ENCODE data around the gene ATP6V1C2. TPM values are rescaled to one million over a fixed set of nuclear protein-coding genes. Genes with fewer than 3 reads are reported as not detected.

The ATP6V1C2 gene
- 0.16 TPM for total RNA-seq

GRCh38 chr2:10721396-10722251, at the start of gene ATP6V1C2:
ATP6V1C2 (plus strand) TSS chr2:10721630; CDS start chr2:10722850, 1,220 bp downstream.
- no peak for DNase-seq

- no peak for DNase-seq
Measured at GRCh38 chr2:10675131-10675530, 46.3 kb upstream of the ATP6V1C2 start.

GRCh38 chr2:10678225-10678624, 43.2 kb upstream of the ATP6V1C2 start:
- DNase-seq, result no peak

DNA sequence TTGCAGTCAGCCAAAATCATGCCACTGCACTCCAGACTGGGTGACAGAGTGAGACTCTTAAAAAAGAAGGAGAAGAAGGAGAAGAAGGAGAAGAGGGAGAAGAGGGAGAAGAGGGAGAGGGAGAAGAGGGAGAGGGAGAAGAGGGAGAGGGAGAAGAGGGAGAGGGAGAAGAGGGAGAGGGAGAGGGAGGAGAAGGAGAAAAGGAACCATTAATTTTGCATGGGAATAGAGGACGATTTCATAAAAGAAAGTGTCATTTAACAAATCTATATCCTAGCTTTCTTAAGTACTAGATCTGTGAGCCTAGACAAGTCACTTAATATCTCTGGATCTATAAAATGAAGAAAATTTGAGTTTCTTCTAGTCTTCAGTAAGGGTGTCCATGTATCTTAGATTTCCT, 41.2 kb upstream of the ATP6V1C2 start:
- DNase-seq, result no peak

- no peak for DNase-seq
Measured at GRCh38 chr2:10680957-10681356, 40.5 kb upstream of the ATP6V1C2 start.

GRCh38 chr2:10686176-10686730, 35.2 kb upstream of the ATP6V1C2 start:
- DNase-seq, result no peak

- no peak for DNase-seq
Measured at GRCh38 chr2:10688921-10689807, 32.3 kb upstream of the ATP6V1C2 start.

- DNase-seq, result no peak
Measured at GRCh38 chr2:10691521-10691920, 29.9 kb upstream of the ATP6V1C2 start.

DNA sequence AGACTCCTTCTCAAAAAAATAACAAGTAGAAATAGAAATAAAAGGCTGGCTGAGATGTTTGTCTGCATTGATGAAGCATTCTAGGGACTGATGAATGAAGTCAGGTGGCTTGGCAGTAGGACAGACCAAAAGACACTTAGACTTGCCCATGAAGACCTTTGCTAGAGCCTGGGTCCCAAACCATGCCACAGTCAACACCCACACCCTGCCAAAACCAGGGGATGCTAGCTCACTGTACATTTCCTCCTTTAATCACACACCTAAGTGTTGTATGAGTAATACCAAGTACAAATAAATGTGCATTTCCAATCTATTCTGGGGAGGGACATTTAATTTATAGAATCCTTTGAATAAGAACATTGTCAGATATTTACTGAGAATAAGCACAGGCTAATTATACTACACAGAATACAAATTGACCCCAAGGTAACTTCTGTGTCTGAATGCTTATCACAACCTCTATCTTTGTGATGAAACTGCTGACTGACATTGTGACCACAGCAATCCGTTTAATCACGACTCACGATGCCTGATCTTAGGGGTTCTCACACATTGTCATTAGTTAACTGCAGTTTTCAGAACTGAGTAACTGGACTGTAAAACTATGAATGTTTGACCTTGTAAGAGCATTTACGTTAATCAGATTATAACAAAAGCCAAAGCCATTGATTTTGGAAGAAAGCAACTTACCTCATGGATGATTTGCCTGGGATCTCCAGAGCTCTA, 21.2 kb upstream of the ATP6V1C2 start:
- DNase-seq, result no peak

DNA sequence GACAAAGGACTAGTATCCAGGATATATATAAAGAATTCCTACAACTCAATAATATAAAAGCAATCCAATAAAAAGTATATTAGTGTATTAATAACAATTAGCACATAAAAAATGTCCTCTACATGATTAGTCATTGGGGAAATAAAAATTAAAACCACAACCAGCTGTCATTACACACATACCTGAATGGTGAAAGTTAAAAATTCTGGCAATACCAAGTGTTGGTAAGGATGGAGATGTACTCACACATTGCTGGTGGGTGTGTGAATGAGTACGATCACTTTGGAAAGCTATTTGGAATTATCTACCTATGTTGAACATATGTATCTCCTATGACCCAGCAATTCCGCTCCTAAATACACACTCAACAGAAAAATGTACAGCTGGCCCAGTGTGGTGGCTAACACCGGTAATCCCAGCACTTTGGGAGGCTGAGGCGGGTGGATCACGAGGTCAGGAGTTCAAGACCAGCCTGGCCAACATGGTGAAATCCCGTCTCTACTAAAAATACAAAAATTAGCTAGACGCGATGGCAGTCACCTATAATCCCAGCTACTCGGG, 17.3 kb upstream of the ATP6V1C2 start:
- no peak for DNase-seq

- DNase-seq, result no peak
Measured at GRCh38 chr2:10706033-10706432, 15.4 kb upstream of the ATP6V1C2 start.

DNA sequence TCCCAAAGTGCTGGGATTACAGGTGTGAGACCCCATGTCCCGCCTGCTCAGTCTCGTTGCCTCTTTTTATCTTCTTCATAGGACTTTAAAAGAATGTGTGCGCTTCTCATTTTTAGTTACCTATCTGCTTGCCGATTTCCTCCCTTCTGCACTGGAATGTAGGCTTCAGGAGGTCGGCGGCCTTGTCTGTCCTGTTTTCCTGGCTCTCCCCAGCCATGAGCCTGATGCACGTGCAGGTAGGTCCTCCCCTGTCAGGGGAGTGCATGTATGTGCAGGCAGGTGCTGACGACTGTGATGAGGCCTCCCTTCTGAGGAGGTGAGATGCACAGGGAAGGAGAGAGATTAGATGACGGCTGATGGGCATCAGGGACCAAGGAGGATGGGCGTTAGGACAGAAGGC, 13.6 kb upstream of the ATP6V1C2 start:
- DNase-seq, result no peak

DNA sequence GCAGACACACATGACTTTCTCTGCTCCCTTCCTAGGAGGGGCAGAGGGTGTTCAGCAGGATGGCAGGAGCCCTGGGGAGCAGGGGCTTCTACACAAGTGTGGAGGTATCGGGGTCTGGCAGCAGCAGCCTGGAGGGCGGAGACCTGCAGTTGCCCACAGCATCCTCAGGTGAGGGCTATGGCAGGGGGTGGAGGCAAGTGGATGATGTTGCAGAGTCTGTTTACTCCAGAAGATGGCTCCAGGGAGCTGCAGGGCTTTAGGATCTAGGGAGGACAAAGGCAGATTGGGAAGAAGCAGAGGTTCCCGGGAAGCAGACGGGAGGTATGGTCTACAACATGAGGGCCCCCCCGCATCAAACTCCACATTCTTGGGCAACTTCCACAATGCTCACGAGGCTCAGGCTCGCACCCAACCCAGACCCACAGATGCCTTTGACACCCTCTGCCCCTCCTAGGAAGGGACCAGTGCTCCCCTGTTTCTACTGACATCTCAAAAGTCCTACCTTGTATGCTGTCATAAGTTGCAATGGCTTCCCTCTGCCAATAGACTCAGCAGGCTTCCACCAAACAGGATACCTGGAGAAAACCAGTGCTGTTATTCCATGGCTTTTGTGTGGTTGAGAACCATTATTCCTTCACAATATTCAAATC, 12.0 kb upstream of the ATP6V1C2 start:
- no peak for DNase-seq

- no peak for DNase-seq
Measured at GRCh38 chr2:10712185-10712809, 9.1 kb upstream of the ATP6V1C2 start.

DNA sequence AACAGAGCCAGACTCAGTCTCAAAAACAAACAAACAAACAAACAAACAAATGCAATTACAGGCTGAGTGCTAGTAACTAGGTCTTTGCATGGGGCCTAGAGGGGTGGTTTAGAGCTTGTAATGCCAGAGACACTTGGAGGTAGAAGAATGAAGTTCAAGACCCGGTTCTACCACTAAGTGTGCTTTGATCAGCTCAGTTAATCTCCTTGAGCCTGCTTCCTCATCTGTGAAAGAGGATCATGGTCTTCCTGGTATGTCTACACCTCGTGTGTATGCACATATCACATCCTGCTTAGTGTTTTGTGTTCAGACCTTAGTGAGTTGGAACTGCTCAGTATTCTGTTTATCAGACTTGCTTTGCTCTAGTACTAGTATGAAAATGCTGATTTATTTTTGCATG, 4.8 kb upstream of the ATP6V1C2 start:
- no peak for DNase-seq

DNA sequence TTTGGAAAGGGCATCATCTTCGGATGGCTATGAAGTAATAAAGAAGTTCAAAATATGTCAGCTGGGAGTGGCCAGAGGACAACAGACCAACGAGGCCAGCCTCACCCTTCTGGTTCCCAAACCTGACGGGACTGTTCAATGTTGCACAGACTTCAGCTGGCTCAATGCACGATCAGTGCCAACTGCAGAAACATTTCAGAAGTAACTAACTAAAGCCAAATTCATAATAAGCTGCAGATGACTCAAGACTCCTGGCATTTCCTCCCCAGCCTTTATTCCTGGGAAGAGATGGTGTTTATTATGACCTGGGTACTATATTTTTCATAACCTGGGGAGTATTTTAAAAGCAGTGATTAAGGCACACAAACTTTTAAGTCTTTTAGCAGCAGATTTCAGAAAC, 3.8 kb upstream of the ATP6V1C2 start:
- no peak for DNase-seq

DNA sequence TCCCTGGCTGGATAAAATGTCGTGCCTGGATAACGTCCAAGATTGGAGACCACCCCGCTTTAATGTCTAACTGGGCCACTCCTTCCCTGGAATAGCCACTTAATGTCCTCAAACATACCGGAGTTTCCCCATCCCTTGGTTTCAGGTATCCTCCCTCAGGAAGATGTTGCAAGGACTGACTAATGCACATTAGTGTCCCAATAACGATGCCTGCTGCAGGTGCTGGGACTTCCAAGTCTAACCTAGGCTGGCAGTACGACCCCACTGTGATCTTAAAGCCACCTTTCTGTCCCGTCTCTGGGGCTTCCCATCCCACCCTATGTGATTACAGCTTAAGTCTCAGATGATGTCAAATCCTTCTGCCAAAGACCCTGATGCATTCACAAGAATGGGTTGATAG, 1.1 kb upstream of the ATP6V1C2 start:
- DNase-seq, result no peak

- DNase-seq, result no peak
Measured at GRCh38 chr2:10720947-10721395, 459 bp upstream of the ATP6V1C2 start.

GRCh38 chr2:10722252-10722825, 909 bp downstream of the ATP6V1C2 start:
- DNase-seq, result no peak

DNA sequence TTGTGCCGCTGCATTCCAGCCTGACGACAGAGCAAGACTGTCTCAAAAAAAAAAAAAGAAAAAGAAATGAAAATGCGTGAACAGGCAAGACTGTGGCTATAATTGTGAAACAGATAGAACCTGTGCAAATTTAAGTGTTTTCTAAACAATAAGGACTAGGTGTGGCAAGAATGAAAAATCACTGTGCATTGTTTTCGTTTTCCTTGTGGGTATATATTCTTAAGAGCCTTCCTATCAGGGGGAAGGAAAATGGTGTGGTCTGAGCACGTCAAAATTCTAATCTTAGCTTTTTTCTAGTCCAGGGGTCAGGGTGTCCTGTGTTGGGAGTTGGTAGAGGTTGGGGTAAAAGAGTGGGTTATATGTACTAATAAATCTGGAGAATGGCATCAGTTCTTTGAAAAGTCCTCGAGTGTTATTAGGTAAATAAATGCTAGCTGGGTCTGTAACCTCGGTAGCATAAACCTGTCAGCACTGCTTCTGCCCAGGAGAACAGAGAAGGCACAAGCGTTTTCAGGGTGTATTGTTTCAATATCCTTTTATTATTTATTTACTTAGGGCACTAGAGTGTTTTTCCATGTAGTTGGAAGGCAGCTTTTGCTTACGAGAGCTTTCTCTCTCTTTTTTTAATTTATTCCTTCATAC, 11.6 kb downstream of the ATP6V1C2 start:
- DNase-seq, result no peak

All from occipital lobe (tissue), 2 donors.